Measurements from ENCODE around the gene SLCO6A1.
"Not testable (repeated sequence)": the region's sequence is repeated elsewhere in the genome, so short reads cannot be mapped to it uniquely, and the experiment has no call there.

Gene SLCO6A1

GRCh38 chr5:102527547-102527946, 28.7 kb upstream of the SLCO6A1 start:
- no peak overlapping the region for H3K4me3 ChIP-seq (ENCODE audit: low read length)
- DNase-seq (ENCODE audit: low read depth), result no peak
- TF ChIP-seq CTCF (conservative IDR thresholded peaks at IDR 0.05; ENCODE audit: low read length), result no peak

- H3K4me3 ChIP-seq (ENCODE audit: low read length), result no peak overlapping the region
- TF ChIP-seq CTCF (conservative IDR thresholded peaks at IDR 0.05; ENCODE audit: low read length), result no peak
- DNase-seq (ENCODE audit: low read depth), result no peak
Measured at GRCh38 chr5:102523541-102524175, 24.9 kb upstream of the SLCO6A1 start.

GRCh38 chr5:102511666-102512065, 12.9 kb upstream of the SLCO6A1 start:
- peak; percentile 64 for DNase-seq (ENCODE audit: low read depth)
- no peak overlapping the region for H3K4me3 ChIP-seq (ENCODE audit: low read length)
- TF ChIP-seq CTCF (conservative IDR thresholded peaks at IDR 0.05; ENCODE audit: low read length), result no peak

GRCh38 chr5:102491261-102491914, 7.4 kb downstream of the SLCO6A1 start:
- not testable (repeated sequence) for DNase-seq (ENCODE audit: low read depth)

GRCh38 chr5:102483736-102484135, 15.1 kb downstream of the SLCO6A1 start:
- no peak for TF ChIP-seq CTCF (conservative IDR thresholded peaks at IDR 0.05; ENCODE audit: low read length)
- H3K4me3 ChIP-seq (ENCODE audit: low read length), result no peak overlapping the region
- peak; percentile 4 for DNase-seq (ENCODE audit: low read depth)

More at GRCh38 chr5:102491261-102491914, 7.4 kb downstream of the SLCO6A1 start:
- not testable (repeated sequence) for H3K4me3 ChIP-seq (ENCODE audit: low read length)

GRCh38 chr5:102481054-102481715, 17.6 kb downstream of the SLCO6A1 start:
- no peak for DNase-seq (ENCODE audit: low read depth)
- H3K4me3 ChIP-seq (ENCODE audit: low read length), result no peak overlapping the region
- TF ChIP-seq CTCF (conservative IDR thresholded peaks at IDR 0.05; ENCODE audit: low read length), result no peak

GRCh38 chr5:102453716-102454115, 45.1 kb downstream of the SLCO6A1 start:
- TF ChIP-seq CTCF (conservative IDR thresholded peaks at IDR 0.05; ENCODE audit: low read length), result no peak
- no peak overlapping the region for H3K4me3 ChIP-seq (ENCODE audit: low read length)
- DNase-seq (ENCODE audit: low read depth), result no peak

Data from AG10803 (cell line).